ENCODE data around the gene ITLN1. TPM values are rescaled to one million over a fixed set of nuclear protein-coding genes. Genes with fewer than 3 reads are reported as not detected.

Gene ITLN1
- total and polyA plus RNA-seq, 4 donors: 0.86 to 110 (median 2.5) TPM

- H3K27ac ChIP-seq (ENCODE audit: low read depth in 1 of 2, low read length in 1 of 2): no peak overlapping the region
- WGBS, 2 donors: 47 to 73% methylated on average over 5 of the region's 5 CpGs
- H3K36me3 ChIP-seq (ENCODE audit: control insufficient read depth in 4 of 4, insufficient read depth in 4 of 4, low read length in 4 of 4): no peaks in the 10 kb centered on the region
- no peaks in the 10 kb centered on the region for H3K9me3 ChIP-seq (ENCODE audit: control insufficient read depth in 4 of 4, insufficient read depth in 3 of 4, low read length in 3 of 4)
- ATAC-seq (ENCODE audit: insufficient read depth, low FRiP score) (no peak), DNase-seq (no peak)
- H3K9ac ChIP-seq (ENCODE audit: insufficient read depth in 1 of 2, low read length in 2 of 2): no peak overlapping the region
- no peaks in the 10 kb centered on the region for H3K27me3 ChIP-seq (ENCODE audit: control insufficient read depth in 3 of 3, insufficient read depth in 3 of 3, low read length in 2 of 3)
- TF ChIP-seq, protein P1, sequence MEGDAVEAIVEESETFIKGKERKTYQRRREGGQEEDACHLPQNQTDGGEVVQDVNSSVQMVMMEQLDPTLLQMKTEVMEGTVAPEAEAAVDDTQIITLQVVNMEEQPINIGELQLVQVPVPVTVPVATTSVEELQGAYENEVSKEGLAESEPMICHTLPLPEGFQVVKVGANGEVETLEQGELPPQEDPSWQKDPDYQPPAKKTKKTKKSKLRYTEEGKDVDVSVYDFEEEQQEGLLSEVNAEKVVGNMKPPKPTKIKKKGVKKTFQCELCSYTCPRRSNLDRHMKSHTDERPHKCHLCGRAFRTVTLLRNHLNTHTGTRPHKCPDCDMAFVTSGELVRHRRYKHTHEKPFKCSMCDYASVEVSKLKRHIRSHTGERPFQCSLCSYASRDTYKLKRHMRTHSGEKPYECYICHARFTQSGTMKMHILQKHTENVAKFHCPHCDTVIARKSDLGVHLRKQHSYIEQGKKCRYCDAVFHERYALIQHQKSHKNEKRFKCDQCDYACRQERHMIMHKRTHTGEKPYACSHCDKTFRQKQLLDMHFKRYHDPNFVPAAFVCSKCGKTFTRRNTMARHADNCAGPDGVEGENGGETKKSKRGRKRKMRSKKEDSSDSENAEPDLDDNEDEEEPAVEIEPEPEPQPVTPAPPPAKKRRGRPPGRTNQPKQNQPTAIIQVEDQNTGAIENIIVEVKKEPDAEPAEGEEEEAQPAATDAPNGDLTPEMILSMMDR (IDR thresholded peaks at IDR 0.05; ENCODE audit: control extremely low read depth, extremely low read depth): no peak
- no peak overlapping the region for H3K4me3 ChIP-seq
- peaks cover 0 to 1% (median 0%) of the 10 kb centered on the region in 5 donors for H3K4me1 ChIP-seq (ENCODE audit: control insufficient read depth in 5 of 5, insufficient read depth in 5 of 5, low read length in 5 of 5)
Observed at GRCh38 chr1:160859166-160859565, 25.8 kb downstream of the ITLN1 start.

DNA sequence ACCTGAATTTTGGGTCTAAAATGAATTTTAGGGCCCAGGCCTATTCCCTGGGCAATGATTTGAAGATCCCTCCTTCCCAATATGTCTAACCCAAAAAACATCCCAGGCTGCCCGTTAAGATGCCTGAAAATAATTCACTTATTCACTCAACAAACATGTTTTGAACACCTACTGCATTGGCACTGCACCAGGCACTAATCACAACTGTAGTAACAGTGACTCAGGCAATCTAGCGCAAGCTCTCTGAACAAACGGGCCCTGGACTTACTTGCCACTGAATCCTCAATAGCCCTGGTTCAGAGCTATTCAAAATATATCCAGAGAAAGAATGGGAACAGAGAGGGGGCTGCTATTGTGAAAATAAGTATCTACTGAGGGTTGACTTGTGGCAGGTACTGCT, 26.5 kb downstream of the ITLN1 start:
- no peak for ATAC-seq (ENCODE audit: insufficient read depth, low FRiP score)
- H3K4me3 ChIP-seq: no peak overlapping the region

GRCh38 chr1:160858097-160858496, 26.9 kb downstream of the ITLN1 start:
- DNase-seq: no peak

More for the DNA sequence above, 26.5 kb downstream of the ITLN1 start:
- Histone ChIP-seq H3K9ac (ENCODE audit: insufficient read depth in 1 of 2, low read length in 2 of 2) (no peak overlapping the region), H3K9me3 (ENCODE audit: control insufficient read depth in 4 of 4, insufficient read depth in 3 of 4, low read length in 3 of 4) (no peaks in the 10 kb centered on the region), H3K36me3 (ENCODE audit: control insufficient read depth in 4 of 4, insufficient read depth in 4 of 4, low read length in 4 of 4) (no peaks in the 10 kb centered on the region), H3K4me1 (ENCODE audit: control insufficient read depth in 5 of 5, insufficient read depth in 5 of 5, low read length in 5 of 5) (peaks cover 0 to 1% (median 0%) of the 10 kb centered on the region in 5 donors), H3K27me3 (ENCODE audit: control insufficient read depth in 3 of 3, insufficient read depth in 3 of 3, low read length in 2 of 3) (no peaks in the 10 kb centered on the region), H3K27ac (ENCODE audit: low read depth in 1 of 2, low read length in 1 of 2) (no peak overlapping the region)
- 62 to 68% methylated on average over 3 of the region's 3 CpGs for WGBS, 2 donors
- TF ChIP-seq, protein P1 (IDR thresholded peaks at IDR 0.05; ENCODE audit: control extremely low read depth, extremely low read depth): no peak
- no peak for DNase-seq

More at GRCh38 chr1:160858097-160858496, 26.9 kb downstream of the ITLN1 start:
- 24 to 43% methylated on average over 4 of the region's 4 CpGs for WGBS, 2 donors
- Histone ChIP-seq H3K4me3 (no peak overlapping the region), H3K9ac (ENCODE audit: insufficient read depth in 1 of 2, low read length in 2 of 2) (no peak overlapping the region), H3K27ac (ENCODE audit: low read depth in 1 of 2, low read length in 1 of 2) (no peak overlapping the region), H3K9me3 (ENCODE audit: control insufficient read depth in 4 of 4, insufficient read depth in 3 of 4, low read length in 3 of 4) (no peaks in the 10 kb centered on the region), H3K27me3 (ENCODE audit: control insufficient read depth in 3 of 3, insufficient read depth in 3 of 3, low read length in 2 of 3) (no peaks in the 10 kb centered on the region), H3K36me3 (ENCODE audit: control insufficient read depth in 4 of 4, insufficient read depth in 4 of 4, low read length in 4 of 4) (no peaks in the 10 kb centered on the region), H3K4me1 (ENCODE audit: control insufficient read depth in 5 of 5, insufficient read depth in 5 of 5, low read length in 5 of 5) (peaks cover 0 to 1% (median 0%) of the 10 kb centered on the region in 5 donors)
- no peak for ATAC-seq (ENCODE audit: insufficient read depth, low FRiP score)
- TF ChIP-seq, protein P1 (IDR thresholded peaks at IDR 0.05; ENCODE audit: control extremely low read depth, extremely low read depth): no peak
